CD4-positive, alpha-beta T cell (primary cell): ENCODE data around the gene GRK5. TPM values are rescaled to one million over a fixed set of nuclear protein-coding genes. Genes with fewer than 3 reads are reported as not detected.

Experiments used
- ATAC-seq: fragments of 200-7000 bp; cut with Tn5 transposase; one replicate; pipeline ENCODE4 v1.10.0; 2022; ENCODE audit warnings: mild to moderate bottlenecking; ENCODE audit not compliant: poor library complexity
- CTCF ChIA-PET: fragments of 350-600 bp; sonication (Branson Sonifier 250); formaldehyde crosslinking; loops from one replicate; lab custom pipeline; 2021; ENCODE audit warnings: antibody characterized with exemption, inconsistent platforms; lab: Charles Lee
- POLR2A ChIA-PET: fragments of 350-600 bp; sonication (Branson Sonifier 250); formaldehyde crosslinking; loops from one replicate; lab custom pipeline; 2021; ENCODE audit warnings: antibody characterized with exemption, inconsistent platforms; lab: Charles Lee
- DNase-seq, 14 experiments: peaks; one replicate each; pipeline ENCODE4 v3.0.0-alpha.2; 2013 to 2020; ENCODE audit warnings: mixed read lengths in 2 of 14
- H3K27ac ChIP-seq, 2 donors: one replicate each; pipeline versions ENCODE4 v1.5.1 to v1.7.0; 2013; ENCODE audit warnings: low read length in 2 of 2, low read depth in 1 of 2, mild to moderate bottlenecking in 1 of 2
- H3K27me3 ChIP-seq, 2 experiments: 1 replicate in 1 of 2; 2 replicates in 1 of 2; pipeline versions ENCODE4 v1.6.1 to v1.7.0; 2013; ENCODE audit warnings: low read length in 2 of 2, control low read depth in 1 of 2, mild to moderate bottlenecking in 1 of 2, moderate library complexity in 1 of 2; ENCODE audit not compliant: insufficient read depth in 2 of 2, control insufficient read depth in 1 of 2
- H3K36me3 ChIP-seq: one replicate; pipeline ENCODE4 v1.6.1; 2013; ENCODE audit warnings: low read length, control low read depth; ENCODE audit not compliant: insufficient read depth
- H3K4me1 ChIP-seq: one replicate; pipeline ENCODE4 v1.6.1; 2013; ENCODE audit warnings: low read length, control low read depth; ENCODE audit not compliant: insufficient read depth
- H3K4me3 ChIP-seq: one replicate; pipeline ENCODE4 v1.5.1; 2013; ENCODE audit warnings: mild to moderate bottlenecking, low read length, moderate library complexity
- H3K9me3 ChIP-seq, 2 experiments: 1 replicate in 1 of 2; 2 replicates in 1 of 2; pipeline versions ENCODE4 v1.6.1 to v1.7.0; 2013; ENCODE audit warnings: low read length in 2 of 2, mild to moderate bottlenecking in 2 of 2, control low read depth in 1 of 2, moderate library complexity in 1 of 2; ENCODE audit not compliant: control insufficient read depth in 1 of 2, insufficient read depth in 1 of 2
- H3K27ac Mint-ChIP-seq: one replicate; pipeline ENCODE4 v1.8.0; 2020; ENCODE audit warnings: mixed read lengths
- H3K27me3 Mint-ChIP-seq: one replicate; pipeline ENCODE4 v1.8.0; 2021; ENCODE audit warnings: mixed read lengths
- H3K36me3 Mint-ChIP-seq: one replicate; pipeline ENCODE4 v1.8.0; 2021; ENCODE audit warnings: low read depth, mixed read lengths
- H3K4me1 Mint-ChIP-seq: one replicate; pipeline ENCODE4 v1.8.0; 2021; ENCODE audit warnings: low read depth, mixed read lengths
- H3K4me3 Mint-ChIP-seq: one replicate; pipeline ENCODE4 v1.8.0; 2020; ENCODE audit warnings: mild to moderate bottlenecking, mixed read lengths
- H3K9me3 Mint-ChIP-seq: one replicate; pipeline ENCODE4 v1.8.0; 2020; ENCODE audit warnings: mixed read lengths
- CTCF ChIP-seq: fragments of 200-600 bp; IDR thresholded peaks from one replicate; pipeline ENCODE4 v1.8.0; 2022; ENCODE audit warnings: antibody characterized with exemption, mild to moderate bottlenecking
- intact Hi-C, 2 experiments: fragments of 100-400 bp; cut with DNase I in 1 of 2; cut with micrococcal nuclease in 1 of 2; formaldehyde crosslinking; loops; one replicate each; pipeline versions ENCODE4 v1.15.1 to v1.9.0; 2023 to 2025; cut with DNase I, micrococcal nuclease
- total RNA-seq, 174 experiments: library from RNA in 2 of 174; stranded (reverse) in 2 of 174; gene quantifications; one replicate each; pipeline ENCODE4 v1.2.3 and lab custom pipeline; 2021 to 2026

The GRK5 gene
- total RNA-seq, 2 experiments from 2014 or later = 19.2 to 20.8 TPM

GRCh38 chr10:119283818-119284217, 76.4 kb downstream of the GRK5 start:
- ChIA-PET POLR2A (interaction anchor here (1.0 to 2.1 kb wide), 4 partner anchors 13 to 77 kb away, joined by 3 to 8 read pairs (median 6); partner anchors contain the start of gene GRK5), CTCF (interaction anchor here (0.6 to 1.8 kb wide), 4 partner anchors 9 to 341 kb away, joined by 3 to 4 read pairs (median 3); no protein-coding TSS in a partner anchor)
- H3K36me3 Mint-ChIP-seq = no peaks in the 10 kb centered on the region
- H3K4me3 Mint-ChIP-seq = peak overlapping the region; percentile 79
- Histone ChIP-seq H3K27ac (no peak overlapping the region), H3K27me3 (no peaks in the 10 kb centered on the region), H3K36me3 (no peaks in the 10 kb centered on the region), H3K9me3 (no peaks in the 10 kb centered on the region), H3K4me3 (no peak overlapping the region), H3K4me1 (peaks cover 64% of the 10 kb centered on the region)
- no peaks in the 10 kb centered on the region for H3K27me3 Mint-ChIP-seq
- ATAC-seq (peak; percentile 57), DNase-seq (peak in 4 of 14 experiments; percentile 45 to 74 (median 66))
- peaks cover 91% of the 10 kb centered on the region for H3K4me1 Mint-ChIP-seq
- H3K27ac Mint-ChIP-seq = peak overlapping the region; percentile 68
- intact Hi-C loops = loop anchor here in 1 of 2 experiments (2.0 kb wide), 2 partner anchors 15 to 17 kb away; no protein-coding TSS in a partner anchor
- no peaks in the 10 kb centered on the region for H3K9me3 Mint-ChIP-seq
- TF ChIP-seq CTCF = no peak

GRCh38 chr10:119284679-119285096, 77.3 kb downstream of the GRK5 start:
- H3K27ac Mint-ChIP-seq = peak overlapping the region; percentile 68
- H3K4me1 ChIP-seq = peaks cover 73% of the 10 kb centered on the region
- H3K4me3 ChIP-seq = no peak overlapping the region
- H3K4me1 Mint-ChIP-seq = peaks cover 91% of the 10 kb centered on the region
- ChIA-PET POLR2A (interaction anchor here (1.0 to 2.1 kb wide), 3 partner anchors 14 to 78 kb away, joined by 3 to 8 read pairs (median 7); partner anchors contain the start of gene GRK5), CTCF (interaction anchor here (1.4 kb wide), 1 partner anchor 161 kb away, joined by 3 read pairs; no protein-coding TSS in a partner anchor)
- no peak for ATAC-seq
- H3K27ac ChIP-seq = peak overlapping the region; percentile 25 to 39
- no peaks in the 10 kb centered on the region for H3K27me3 Mint-ChIP-seq
- H3K9me3 ChIP-seq = no peaks in the 10 kb centered on the region
- intact Hi-C loops = loop anchor here in 1 of 2 experiments (2.0 kb wide), 2 partner anchors 16 kb away; no protein-coding TSS in a partner anchor
- no peaks in the 10 kb centered on the region for H3K36me3 ChIP-seq
- peak overlapping the region; percentile 42 for H3K4me3 Mint-ChIP-seq
- TF ChIP-seq CTCF = no peak
- no peaks in the 10 kb centered on the region for H3K9me3 Mint-ChIP-seq
- no peaks in the 10 kb centered on the region for H3K36me3 Mint-ChIP-seq
- peak in 1 of 14 experiments; percentile 4 for DNase-seq
- H3K27me3 ChIP-seq = no peaks in the 10 kb centered on the region

DNA sequence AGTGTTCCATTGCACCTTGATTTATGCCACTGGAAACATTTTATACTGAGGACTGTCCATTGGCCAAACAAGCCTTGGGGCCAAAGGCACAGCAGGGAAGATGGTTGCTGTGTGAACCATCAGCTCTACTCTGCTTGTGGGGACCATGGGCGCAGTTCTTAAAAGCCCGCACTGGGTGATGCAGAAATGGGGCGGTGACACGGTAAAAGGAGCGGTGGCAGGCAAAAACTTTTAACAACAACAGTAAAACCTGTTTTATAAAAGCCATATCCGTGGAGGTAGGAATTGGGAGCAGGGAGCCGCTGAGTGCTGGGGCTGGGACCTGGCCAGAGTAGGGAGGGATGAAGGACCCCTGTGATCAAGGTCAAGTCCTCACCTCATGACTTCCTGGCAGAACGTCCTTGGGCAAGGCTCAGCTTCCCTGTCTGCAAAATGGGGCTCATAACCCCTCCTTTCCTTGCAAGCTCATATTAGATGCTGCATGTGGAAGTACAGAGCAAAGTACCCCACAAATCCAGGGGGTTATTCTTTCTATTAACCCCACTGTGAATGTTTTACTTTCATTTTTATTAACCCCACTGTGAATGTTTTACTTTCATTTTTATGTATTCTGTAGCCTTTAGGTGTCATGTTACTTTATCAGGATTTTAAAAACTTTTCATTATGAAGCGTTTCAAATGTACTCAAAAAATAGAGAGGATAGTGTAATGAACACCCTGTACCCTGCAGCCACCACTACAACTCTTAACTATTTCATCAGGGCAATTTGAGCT, 78.3 kb downstream of the GRK5 start:
- H3K36me3 Mint-ChIP-seq = no peaks in the 10 kb centered on the region
- ChIA-PET POLR2A (interaction anchor here (1.6 kb wide), 1 partner anchor 20 kb away, joined by 4 read pairs; no protein-coding TSS in a partner anchor), CTCF (no interaction called here)
- H3K4me1 Mint-ChIP-seq = peaks cover 91% of the 10 kb centered on the region
- peak overlapping the region; percentile 72 for H3K4me3 Mint-ChIP-seq
- peak in 2 of 14 experiments; percentile 32 to 37 for DNase-seq
- intact Hi-C loops = loop anchor here in 1 of 2 experiments (2.0 kb wide), 2 partner anchors 15 to 17 kb away; no protein-coding TSS in a partner anchor
- H3K27me3 Mint-ChIP-seq = no peaks in the 10 kb centered on the region
- no peaks in the 10 kb centered on the region for H3K9me3 Mint-ChIP-seq
- ATAC-seq = no peak
- Histone ChIP-seq H3K4me1 (peaks cover 76% of the 10 kb centered on the region), H3K36me3 (no peaks in the 10 kb centered on the region), H3K9me3 (no peaks in the 10 kb centered on the region), H3K4me3 (peak overlapping the region; percentile 27), H3K27ac (peak overlapping the region in 1 of 2 donors; percentile 39), H3K27me3 (no peaks in the 10 kb centered on the region)
- no peak for TF ChIP-seq CTCF
- H3K27ac Mint-ChIP-seq = peak overlapping the region; percentile 68
